HT-29 (cell line): Measurements from ENCODE around the gene MREG. TPM values are rescaled to one million over a fixed set of nuclear protein-coding genes. Genes with fewer than 3 reads are reported as not detected.
"Not testable (repeated sequence)": the region's sequence is repeated elsewhere in the genome, so short reads cannot be mapped to it uniquely, and the experiment has no call there.

Experiments used
- DNase-seq: peaks from one replicate; pipeline ENCODE4 v3.0.0-alpha.2; 2015; ENCODE audit warnings: low spot score
- total RNA-seq: library from RNA; depleted of rRNA; stranded (reverse); fragments of >200 nt; shearing (Covaris generic); gene quantifications from 2 replicates; pipeline ENCODE4 v1.2.3, GENCODE V29; 2014

MREG gene
- total RNA-seq, 1 experiment from 2014 or later = 13.8 TPM

DNA sequence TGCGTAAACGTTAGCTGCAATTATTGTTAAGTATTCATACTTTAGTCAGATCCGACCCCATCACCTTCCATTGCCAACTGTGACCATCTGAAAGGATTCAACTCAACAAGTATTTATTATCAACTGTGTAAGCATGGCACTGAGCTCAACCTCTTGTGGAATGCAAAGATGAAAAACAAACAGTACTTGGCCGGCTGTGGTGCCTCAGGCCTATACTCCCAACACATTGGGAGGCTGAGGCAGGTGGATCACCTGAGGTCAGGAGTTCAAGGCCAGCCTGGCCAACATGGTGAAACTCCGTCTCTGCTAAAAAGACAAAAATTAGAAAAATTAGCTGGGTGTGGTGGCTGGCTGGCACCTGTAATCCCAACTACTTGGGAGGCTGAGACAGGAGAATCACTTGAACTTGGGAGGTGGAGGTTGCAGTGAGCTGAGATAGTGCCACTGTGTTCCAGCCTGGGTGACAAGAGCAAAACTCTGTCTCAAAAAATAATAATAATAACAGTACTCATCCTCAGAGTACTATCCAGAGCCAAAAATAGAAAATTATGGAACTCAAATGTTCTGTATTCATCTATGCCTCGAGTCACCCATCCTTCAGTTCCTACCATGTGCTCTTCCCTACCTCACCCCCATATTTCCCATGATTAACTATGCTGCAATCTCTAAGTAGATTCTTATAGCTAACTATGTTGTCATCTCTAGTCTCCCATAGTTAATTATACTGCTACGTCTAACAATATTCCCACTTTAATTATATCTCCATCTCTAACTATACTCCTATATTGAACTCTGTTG lies 8.6 kb upstream of the MREG start:
- no peak for DNase-seq

DNA sequence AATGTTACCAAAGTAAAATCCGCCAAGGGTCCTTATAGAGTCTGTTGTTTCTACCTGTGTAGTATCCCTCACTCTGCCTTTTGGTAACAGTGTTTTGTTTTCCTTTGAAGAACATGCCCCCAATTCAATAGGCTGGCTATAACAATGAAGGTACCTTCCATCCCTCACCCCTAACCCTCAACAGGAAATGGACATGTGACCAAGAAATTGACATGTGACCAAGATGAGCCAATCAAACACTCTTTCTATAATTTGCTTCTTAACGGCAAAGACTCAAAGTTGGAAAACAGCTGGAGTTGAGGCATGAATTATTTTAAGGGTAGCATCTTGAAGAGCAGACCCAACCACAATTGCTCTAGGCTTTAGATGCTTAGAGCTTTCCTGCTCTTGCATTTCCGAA lies 5.4 kb upstream of the MREG start:
- DNase-seq = no peak

DNA sequence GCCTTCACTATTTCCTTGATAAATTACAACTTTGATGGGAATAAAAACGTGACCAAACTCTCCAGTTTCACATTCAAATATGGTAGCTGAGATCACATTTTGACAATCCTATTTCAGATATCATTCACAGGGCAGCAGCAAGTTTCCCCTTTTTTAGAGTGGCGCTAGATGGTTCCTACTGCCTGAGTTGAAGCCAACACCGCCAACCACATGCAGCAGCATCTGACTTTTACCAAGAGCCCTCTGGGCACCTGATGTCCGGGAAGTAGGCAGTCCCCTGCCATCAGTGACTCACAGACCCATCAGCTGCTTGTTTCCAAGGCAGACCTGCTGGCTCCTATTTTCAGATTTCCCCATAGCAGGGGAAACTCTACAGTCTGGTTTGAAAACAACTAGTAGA lies 4.0 kb upstream of the MREG start:
- no peak for DNase-seq

DNA sequence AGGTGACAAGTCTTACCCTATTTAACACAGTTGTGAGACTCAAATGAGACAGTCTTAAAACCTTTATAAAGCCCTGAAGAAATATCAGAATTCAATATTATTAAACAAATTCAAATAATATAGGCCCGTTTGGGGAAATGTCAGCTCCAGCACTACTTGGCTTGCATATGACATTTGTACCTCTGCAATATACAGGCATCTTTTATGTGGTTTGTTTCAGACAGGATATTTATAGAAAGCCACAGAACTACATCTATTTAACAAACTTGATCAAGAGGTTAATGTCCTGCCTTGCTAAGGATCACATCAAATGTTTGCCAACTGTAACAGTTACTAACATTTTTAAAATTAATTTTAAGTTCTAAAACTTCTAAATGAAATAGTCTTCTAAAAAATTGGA lies 3.2 kb upstream of the MREG start:
- DNase-seq = no peak

DNA sequence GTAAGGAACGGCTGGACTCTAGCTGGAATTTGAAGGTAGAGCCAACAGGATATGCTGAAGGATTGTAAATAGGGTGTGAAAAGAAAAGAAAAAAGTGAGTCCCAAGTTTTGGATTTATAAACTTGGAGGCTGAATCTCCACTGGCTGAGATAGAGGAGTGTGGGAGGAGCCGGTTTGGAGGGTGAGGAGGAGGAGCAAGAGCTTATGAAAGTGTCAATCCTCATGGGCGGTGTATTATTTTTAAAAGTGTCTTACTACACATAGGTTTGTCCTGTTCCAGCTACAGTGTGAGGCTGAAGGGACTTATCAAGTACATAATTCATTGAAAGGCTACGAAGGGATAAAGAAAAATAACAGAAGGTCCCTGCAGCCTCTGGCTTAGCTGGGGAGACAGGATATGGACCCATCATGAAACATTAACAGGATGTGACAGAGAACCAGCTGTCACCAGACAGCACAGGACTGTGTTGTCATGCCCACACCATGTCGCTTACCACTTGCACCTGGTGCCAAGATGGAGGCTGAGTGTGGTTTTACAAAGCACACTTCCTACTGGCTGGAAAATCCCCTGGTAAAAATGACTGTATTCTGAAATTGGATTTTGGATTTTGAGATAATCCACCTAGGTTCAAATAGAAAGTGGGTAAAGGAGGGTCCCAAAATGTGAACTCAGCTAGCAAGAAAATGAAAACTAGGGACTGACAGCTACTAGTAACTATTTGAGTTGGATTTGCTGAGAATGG lies 2.5 kb upstream of the MREG start:
- no peak for DNase-seq

DNA sequence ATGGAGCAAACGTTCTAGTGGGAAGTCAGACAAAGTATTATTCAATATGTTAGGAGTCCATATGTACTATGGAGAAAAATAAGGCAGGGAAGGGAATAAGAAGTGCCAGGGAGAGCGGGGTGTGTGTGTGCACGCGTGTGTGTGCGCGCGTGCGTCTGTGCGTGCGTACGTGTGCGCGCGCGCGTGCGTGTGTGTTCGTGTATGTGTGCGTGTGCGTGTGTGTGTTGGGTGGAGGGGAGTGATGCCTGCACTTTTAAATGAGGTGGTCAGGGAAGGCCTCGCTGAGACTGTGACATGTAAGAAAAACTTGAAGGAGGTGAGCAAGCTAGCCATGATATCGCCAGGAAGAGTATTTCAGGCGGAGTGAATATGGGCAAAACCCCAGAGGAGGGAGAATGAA lies 1.6 kb upstream of the MREG start:
- DNase-seq = no peak

DNA sequence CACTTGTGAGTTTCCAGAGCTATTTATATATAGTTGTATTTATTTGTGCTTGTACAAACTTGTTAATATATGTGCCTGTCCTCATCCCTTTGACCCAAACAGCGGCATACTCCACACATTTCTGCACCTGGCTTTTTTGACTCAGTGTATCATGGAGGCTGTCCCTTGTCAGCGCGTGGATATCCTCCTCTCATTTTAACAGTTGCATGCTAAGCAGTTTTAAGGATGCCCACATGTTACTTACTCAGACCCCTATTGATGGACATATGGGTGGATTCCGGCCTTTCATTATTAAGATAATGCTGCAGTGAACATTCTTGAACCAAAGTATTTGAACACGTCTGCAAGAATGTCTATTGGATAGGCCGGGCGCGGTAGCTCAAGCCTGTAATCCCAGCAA lies 655 bp upstream of the MREG start:
- DNase-seq = no peak

DNA sequence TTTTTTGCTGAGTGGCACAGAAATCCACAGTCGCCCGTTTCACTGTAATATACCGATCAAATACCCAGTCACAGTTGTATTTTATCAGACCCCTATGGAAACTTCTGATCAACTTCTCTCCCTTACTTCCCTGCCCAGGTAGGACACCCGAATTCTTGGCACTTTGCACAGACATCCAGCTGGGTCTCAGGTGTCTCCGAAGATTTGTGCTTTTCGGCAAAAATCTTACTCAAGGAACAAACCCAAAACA lies 596 bp downstream of the MREG start:
- peak; percentile 50 for DNase-seq

DNA sequence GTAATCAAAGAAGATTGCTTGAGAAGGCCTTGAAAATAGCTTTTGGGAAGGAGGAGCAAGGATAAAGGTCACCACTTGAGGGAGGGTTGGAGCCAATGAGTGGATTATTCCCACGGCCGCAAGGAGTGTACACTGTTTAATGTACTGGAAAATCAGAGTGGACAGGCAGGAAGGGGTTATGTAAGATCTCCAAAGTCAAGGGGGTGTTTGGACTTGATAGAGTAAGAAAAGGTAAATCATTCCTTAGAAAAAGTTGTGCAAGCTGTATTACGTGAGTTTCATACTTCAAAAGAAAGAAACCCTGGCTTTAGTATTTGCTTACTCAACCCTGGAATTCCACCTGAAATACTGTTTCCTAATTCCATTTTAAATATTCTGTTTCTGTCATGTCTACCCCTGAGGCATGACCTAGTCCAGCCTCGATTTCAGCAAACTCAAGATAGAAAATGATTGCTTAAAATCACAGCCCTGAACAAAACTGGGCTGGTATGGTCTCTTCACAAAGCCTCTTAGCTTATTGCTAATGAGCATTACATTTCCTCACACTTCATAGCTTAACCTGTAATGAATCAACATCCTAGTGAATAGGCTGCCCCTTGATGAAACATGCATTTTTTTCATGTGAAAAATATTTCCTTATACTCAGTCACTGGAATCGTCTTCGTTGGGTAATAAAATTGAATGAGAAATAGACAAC lies 1.1 kb downstream of the MREG start:
- DNase-seq = peak; percentile 70

DNA sequence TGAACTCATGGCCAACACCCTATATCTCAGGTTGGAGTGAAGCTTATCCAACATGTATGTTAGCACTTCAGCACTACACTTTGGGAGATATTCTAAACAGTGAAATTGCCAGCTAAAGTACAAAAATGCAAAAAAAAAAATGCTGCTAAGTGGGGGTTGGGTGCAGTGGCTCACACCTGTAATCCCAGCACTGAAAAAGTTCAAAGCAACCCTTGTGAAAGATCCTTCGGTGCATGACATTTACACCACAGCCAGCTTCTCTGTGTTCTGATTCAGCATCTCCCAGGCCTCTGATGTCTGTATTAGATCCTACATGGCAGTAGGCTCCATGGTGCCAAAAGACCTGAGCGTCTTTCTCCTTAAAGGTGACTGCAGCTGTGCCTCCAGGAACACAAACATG lies 4.1 kb downstream of the MREG start:
- not testable (repeated sequence) for DNase-seq

DNA sequence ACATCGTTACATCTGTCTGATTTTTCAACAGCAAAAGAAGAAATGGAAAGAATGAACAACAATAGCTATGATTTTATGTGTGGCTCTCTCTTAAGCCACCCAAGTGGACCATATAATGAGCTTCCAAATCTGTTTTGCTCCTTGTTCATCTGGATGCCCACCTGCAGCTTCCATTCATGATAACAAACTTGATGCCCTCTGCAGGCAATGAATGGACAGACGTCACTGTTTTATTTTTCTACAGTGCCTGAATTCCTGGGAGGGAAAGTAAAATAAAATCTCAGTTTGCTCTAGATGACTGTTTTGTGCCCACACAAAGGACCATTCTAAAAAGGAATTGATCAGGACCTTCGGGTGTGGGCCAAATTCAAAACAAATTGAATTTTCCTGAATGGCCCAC lies 5.0 kb downstream of the MREG start:
- DNase-seq = no peak

DNA sequence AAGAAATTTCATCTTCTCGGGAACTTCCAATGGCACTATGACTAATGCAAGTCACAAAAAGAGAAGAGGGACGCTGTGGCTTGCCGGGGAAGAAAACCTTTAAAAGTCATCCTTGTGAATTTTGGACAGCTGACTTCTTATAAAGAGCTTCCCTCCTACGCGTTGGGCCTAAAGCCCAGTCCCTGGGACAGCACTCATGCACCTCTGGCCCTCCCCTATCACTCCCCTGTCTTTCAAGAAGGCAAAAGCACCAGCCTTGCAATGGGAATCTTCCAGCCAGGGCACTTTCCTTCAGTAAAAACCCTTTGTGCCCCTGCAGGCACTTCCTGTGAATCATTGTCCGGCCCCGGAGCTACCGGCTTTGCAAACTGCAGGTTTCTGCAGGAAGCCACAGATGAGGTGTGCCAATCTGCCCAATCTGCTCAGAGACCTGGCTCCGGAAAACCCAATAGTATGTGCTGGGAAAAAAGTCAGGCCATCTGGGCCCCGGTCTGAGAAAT lies 7.1 kb downstream of the MREG start:
- DNase-seq = no peak

DNA sequence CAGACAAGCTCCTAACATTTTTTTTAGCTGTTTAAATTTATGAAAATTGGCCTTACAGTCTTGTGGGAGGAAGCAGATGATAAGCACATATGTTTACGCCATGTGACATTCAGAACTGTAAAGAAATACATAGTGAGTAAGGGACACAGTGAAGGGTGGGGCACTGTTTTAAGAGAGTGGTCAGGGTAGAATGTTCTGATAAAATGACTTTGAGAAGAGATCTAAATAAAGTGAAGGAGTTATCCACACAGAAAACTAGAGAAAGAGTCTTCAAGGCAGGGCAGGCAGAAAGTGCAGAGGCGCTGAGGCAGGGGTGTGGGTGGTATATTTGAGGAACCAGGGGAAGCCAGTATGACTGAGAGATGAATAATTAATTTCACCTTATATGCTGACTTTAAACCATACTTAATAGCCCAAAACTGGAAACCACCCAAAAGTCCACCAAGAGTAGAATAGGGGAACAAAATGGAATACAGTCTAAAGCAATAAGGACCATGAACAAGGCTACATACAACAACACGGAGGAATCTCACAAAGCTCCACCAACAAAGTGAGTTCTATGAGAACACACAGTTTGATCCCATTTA lies 8.6 kb downstream of the MREG start:
- no peak for DNase-seq

DNA sequence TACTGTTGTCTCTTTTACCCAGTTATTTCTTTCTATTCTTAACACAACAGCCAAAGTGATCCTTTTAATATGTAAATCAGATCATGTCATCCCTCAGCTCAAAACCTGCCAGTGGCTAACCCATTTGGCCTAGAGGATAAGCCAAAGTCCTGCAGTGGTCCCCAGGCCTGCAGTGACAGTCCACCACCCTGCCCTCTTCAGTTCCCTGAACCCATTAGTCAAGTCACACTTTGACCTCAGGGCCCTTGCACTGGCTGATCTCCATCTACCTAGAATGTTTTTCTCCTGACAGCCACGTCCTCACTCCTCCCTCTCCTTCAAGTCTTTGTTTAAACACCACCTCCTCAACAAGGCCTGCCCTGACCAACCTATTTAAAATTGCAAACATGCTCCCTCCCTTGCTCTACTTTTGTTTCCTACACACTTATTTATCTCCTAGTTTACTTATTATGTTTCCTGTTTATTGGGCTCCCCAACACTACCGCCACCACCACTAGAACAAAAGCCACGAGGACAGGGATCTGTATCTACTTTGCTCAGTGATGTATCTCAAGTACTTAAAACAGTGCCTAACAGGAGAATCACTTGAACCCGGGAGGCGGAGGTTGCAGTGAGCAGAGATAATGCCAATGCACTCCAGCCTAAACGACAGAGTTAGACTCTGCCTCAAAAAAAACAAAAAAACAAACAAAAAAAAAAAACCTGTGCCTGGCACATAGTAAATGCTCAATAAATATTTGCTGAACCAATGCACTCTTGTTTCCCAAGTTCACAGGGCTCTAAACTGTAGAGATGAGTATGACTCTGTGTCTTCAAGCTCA lies 9.3 kb downstream of the MREG start:
- no peak for DNase-seq

DNA sequence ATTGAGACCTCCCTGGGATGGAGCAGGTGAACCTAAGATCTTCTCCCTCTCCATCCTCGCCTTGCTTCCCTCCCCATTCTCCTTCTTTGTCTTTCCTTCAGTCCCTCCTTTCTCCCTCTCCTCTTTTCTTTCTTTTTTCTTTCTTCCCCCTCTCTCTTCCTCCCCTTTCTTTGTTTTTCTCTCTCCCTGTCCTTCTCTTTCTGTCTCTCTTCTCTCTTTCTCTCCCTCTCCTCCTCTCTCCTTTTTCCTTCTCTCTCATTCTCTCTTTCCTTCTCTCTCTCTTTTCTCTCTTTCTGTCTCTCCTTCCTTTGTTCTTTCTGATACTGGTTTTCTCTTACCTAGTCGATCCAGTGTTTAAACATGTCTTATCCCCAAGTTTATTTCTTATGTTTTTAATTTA lies 10.7 kb downstream of the MREG start:
- DNase-seq = no peak

DNA sequence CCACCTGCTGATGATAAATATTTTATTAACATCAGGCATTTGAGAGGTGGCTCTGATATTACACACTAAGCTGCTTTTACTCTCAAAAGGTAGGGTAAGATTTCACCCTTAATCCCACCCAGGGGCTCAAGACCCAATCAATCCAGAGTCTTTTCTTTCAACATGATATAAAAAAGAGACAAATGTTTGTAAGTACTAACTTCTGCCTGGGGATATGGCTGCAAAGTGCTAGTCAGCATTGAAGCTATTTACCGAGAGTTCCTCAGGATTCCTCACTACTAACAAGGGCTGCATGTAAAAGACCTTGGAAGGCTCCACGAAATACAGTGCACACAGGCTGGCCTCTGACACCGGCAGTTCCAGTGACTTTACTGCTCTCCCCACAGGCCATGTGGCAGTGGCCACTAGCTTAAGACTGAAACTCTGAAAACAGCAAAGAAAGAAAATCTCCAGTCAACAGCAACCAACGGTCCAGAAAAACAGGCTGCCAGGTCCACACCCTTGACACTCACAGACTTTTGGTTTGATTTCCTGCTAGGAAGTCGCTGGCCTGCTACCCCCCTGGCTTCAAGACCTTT lies 11.2 kb downstream of the MREG start:
- DNase-seq = no peak

DNA sequence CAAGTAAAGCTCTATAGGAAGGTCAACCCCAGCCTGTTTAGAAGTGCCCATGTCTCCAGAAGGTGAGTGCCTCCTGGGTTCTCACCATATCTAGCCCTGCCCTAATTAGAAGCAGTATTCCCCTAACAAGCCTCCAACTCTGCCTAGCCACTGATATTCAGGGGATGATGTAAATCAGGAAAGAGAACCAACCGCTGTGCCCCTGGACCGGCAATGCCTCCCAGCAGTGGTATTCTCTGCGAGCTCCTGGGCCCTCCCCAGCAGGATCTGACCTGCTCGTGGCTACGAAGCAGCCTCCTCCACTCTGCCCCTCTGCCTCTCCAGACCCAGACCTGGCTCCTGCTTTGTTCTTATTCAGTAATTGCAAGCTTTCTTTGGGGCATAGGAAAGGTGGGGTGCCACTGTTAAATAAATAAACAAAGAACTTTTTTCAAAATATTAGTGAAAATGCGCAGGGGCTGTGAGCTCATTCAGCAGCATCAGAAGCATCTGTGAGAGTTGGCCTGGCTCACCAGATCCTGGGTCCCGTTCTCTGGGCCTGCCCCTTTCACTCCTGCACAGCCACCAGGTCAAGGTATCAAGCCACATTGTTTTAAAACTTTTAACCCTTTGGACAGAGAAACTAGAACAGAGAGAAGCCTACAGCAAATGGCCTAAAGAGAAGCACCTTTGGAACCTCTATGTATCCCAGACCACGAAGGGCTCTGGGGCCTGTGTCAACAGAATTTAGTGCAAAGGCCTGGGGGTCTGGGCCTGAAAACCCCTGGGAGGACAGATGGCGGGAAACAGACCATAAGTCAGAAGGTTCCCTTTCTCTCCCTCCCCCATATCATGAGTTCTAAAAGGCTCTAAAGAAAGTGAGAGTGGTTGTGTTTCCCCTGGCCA lies 11.9 kb downstream of the MREG start:
- DNase-seq = no peak

DNA sequence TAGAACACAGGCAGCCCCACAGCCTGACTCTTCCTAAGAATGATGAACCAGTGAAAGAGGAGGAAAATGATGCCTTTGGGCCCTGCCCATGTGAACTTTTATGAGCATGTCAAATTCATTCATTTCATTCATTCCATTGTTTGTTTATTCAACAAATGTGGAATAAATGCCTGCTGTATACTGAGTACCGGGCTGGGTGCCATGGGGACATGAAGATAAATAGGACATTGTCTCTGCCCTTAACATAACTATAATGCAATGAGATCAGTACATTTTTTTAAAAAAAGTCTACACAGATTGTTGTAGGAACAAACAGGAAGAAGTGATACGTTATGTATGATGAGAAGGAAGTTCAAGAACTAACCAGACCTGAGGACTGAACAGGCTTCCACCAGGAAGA lies 14.7 kb downstream of the MREG start:
- no peak for DNase-seq

DNA sequence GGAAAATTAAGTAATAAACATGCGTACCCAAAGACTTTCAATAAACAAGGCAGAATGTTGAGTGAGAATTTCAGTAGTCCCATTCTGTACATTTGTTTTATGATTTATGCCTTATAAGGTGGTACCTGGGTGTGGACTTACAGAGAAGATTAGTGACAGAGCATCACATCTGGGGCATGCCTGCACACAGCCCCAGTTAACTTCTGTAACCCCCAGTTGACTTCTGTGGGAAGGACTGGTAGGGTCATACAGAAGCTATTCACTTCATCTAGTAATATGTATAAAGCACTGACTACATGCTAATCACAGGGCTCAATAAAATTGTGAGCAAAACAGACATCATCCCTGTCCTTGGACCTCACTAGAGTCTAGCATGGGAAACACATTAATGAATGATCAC lies 16.1 kb downstream of the MREG start:
- DNase-seq = no peak

DNA sequence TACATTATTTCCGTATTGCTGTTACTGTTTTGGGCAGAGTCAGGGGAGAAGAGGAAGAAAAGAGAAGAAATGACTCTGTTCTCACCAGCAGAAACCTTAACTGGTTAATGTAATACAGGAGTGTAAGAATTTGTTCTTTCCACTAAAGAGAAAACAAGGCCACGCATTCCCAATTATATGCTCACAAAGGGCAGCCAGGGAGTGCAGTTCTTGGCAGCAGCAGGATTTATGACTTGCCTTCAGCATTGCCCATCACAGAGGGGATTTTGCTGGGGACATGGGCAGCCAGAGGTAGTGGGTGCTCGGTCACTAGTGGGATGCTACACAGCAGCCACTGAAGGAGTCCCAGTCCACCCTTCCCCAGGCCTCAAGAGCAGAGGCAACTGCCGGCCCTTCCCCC lies 18.4 kb downstream of the MREG start:
- no peak for DNase-seq
